Mammary epithelial cell (primary cell): ENCODE data around the gene GGCX.

Source experiments
- EZH2 ChIP-seq: IDR thresholded peaks from 2 replicates; pipeline ENCODE4 v1.6.1; 2012; ENCODE audit warnings: low read length, inconsistent platforms, borderline replicate concordance
- TF ChIP-seq, protein P1 (sequence below), 2 donors: IDR thresholded peaks in 1 of 2; conservative IDR thresholded peaks in 1 of 2; 2 replicates each; pipeline ENCODE4 v1.5.1; 2011 to 2012; ENCODE audit warnings: inconsistent platforms in 2 of 2, low read length in 2 of 2, mild to moderate bottlenecking in 2 of 2, control low read depth in 1 of 2, low read depth in 1 of 2; ENCODE audit not compliant: insufficient read depth in 1 of 2; ENCODE audit errors: extremely low read depth in 1 of 2

DNA sequence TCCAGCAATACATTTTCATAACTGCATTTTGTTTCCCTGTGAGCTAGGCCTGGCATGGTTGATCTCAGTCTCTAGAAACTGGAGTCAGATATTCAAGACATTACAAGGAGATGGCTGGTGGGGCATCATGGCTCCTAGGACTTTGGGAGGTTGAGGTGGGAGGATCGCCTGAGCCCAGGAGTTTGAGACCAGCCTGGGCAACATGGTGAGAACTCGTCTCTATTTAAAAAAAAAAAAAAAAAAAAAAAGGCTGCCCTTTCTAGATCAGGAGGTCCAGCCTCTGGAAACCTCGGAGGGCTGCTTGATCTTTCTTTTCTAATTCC lies 15.7 kb upstream of the GGCX start:
- TF ChIP-seq, protein P1, sequence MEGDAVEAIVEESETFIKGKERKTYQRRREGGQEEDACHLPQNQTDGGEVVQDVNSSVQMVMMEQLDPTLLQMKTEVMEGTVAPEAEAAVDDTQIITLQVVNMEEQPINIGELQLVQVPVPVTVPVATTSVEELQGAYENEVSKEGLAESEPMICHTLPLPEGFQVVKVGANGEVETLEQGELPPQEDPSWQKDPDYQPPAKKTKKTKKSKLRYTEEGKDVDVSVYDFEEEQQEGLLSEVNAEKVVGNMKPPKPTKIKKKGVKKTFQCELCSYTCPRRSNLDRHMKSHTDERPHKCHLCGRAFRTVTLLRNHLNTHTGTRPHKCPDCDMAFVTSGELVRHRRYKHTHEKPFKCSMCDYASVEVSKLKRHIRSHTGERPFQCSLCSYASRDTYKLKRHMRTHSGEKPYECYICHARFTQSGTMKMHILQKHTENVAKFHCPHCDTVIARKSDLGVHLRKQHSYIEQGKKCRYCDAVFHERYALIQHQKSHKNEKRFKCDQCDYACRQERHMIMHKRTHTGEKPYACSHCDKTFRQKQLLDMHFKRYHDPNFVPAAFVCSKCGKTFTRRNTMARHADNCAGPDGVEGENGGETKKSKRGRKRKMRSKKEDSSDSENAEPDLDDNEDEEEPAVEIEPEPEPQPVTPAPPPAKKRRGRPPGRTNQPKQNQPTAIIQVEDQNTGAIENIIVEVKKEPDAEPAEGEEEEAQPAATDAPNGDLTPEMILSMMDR (conservative IDR thresholded peaks at IDR 0.05 in 1 of 2, IDR thresholded peaks at IDR 0.05 in 1 of 2; ENCODE audit: extremely low read depth in 1 of 2, insufficient read depth in 1 of 2, low read depth in 1 of 2, low read length in 2 of 2) = no peak
- TF ChIP-seq EZH2 = no peak
